Activated T-cell treated with anti-CD3 and anti-CD28 coated beads, Interleukin-2, amount 50 U/mL, for 72 hours (primary cell): ENCODE data around the gene SGSM1. TPM values are rescaled to one million over a fixed set of nuclear protein-coding genes. Genes with fewer than 3 reads are reported as not detected.
"Not testable (repeated sequence)": the region's sequence is repeated elsewhere in the genome, so short reads cannot be mapped to it uniquely, and the experiment has no call there.

Experiments used
- ATAC-seq, 2 donors: fragments of 150-1000 bp; cut with Tn5 transposase; replicated peaks in 1 of 2; 2 replicates each; pipeline ENCODE4 v1.10.0; 2021; ENCODE audit warnings: moderate library complexity in 2 of 2, mild to moderate bottlenecking in 1 of 2
- DNase-seq, 2 donors: peaks; one replicate each; pipeline ENCODE4 v3.0.0; 2021 to 2022; ENCODE audit warnings: mixed read lengths in 1 of 2
- H3K27ac Mint-ChIP-seq: one replicate; pipeline ENCODE4 v1.8.0; 2022; ENCODE audit warnings: mild to moderate bottlenecking, moderate library complexity, mixed read lengths
- H3K27me3 Mint-ChIP-seq: one replicate; pipeline ENCODE4 v1.8.0; 2022; ENCODE audit warnings: low read depth, mixed read lengths
- H3K36me3 Mint-ChIP-seq, 2 donors: one replicate each; pipeline ENCODE4 v1.8.0; 2022; ENCODE audit warnings: mixed read lengths in 2 of 2, mild to moderate bottlenecking in 1 of 2; ENCODE audit not compliant: insufficient read depth in 2 of 2
- H3K4me1 Mint-ChIP-seq: one replicate; pipeline ENCODE4 v1.8.0; 2022; ENCODE audit warnings: low read depth, mixed read lengths
- H3K4me3 Mint-ChIP-seq, 2 donors: one replicate each; pipeline ENCODE4 v1.8.0; 2022; ENCODE audit warnings: mild to moderate bottlenecking in 2 of 2, mixed read lengths in 2 of 2, moderate library complexity in 2 of 2
- H3K9me3 Mint-ChIP-seq, 2 donors: one replicate each; pipeline ENCODE4 v1.8.0; 2022; ENCODE audit warnings: mixed read lengths in 2 of 2
- total RNA-seq, 2 donors: library from RNA; stranded (reverse); gene quantifications; one replicate each; pipeline ENCODE4 v1.2.3, GENCODE V29; 2022

Gene SGSM1
- total RNA-seq, 2 donors from 2014 or later: 0.07 to 0.14 TPM

GRCh38 chr22:24831687-24832086, 25.7 kb downstream of the SGSM1 start:
- H3K27ac Mint-ChIP-seq: no peak overlapping the region
- DNase-seq (no peak), ATAC-seq (no peak)
- no peaks in the 10 kb centered on the region for H3K27me3 Mint-ChIP-seq
- no peaks in the 10 kb centered on the region for H3K4me1 Mint-ChIP-seq
- H3K9me3 Mint-ChIP-seq: no peaks in the 10 kb centered on the region
- H3K36me3 Mint-ChIP-seq: no peaks in the 10 kb centered on the region
- H3K4me3 Mint-ChIP-seq: no peak overlapping the region

- no peaks in the 10 kb centered on the region for H3K4me1 Mint-ChIP-seq
- H3K27ac Mint-ChIP-seq: no peak overlapping the region
- DNase-seq (no peak), ATAC-seq (no peak)
- no peaks in the 10 kb centered on the region for H3K27me3 Mint-ChIP-seq
- H3K9me3 Mint-ChIP-seq: no peaks in the 10 kb centered on the region
- H3K4me3 Mint-ChIP-seq: no peak overlapping the region
- H3K36me3 Mint-ChIP-seq: no peaks in the 10 kb centered on the region
Measured at GRCh38 chr22:24833881-24834495, 28.0 kb downstream of the SGSM1 start.

GRCh38 chr22:24834845-24835570, 29.0 kb downstream of the SGSM1 start:
- ATAC-seq (no peak), DNase-seq (no peak)
- no peak overlapping the region for H3K4me3 Mint-ChIP-seq
- H3K36me3 Mint-ChIP-seq: no peaks in the 10 kb centered on the region
- H3K27ac Mint-ChIP-seq: no peak overlapping the region
- no peaks in the 10 kb centered on the region for H3K9me3 Mint-ChIP-seq
- no peaks in the 10 kb centered on the region for H3K27me3 Mint-ChIP-seq
- no peaks in the 10 kb centered on the region for H3K4me1 Mint-ChIP-seq

- DNase-seq (no peak), ATAC-seq (peak in 1 of 2 donors; percentile 49)
- H3K4me3 Mint-ChIP-seq: no peak overlapping the region
- no peaks in the 10 kb centered on the region for H3K27me3 Mint-ChIP-seq
- H3K9me3 Mint-ChIP-seq: no peaks in the 10 kb centered on the region
- no peaks in the 10 kb centered on the region for H3K4me1 Mint-ChIP-seq
- H3K36me3 Mint-ChIP-seq: no peaks in the 10 kb centered on the region
- no peak overlapping the region for H3K27ac Mint-ChIP-seq
Measured at GRCh38 chr22:24836282-24836681, 30.3 kb downstream of the SGSM1 start.

- H3K4me1 Mint-ChIP-seq, H3K4me3 Mint-ChIP-seq, ATAC-seq, H3K9me3 Mint-ChIP-seq, H3K27ac Mint-ChIP-seq, H3K36me3 Mint-ChIP-seq, H3K27me3 Mint-ChIP-seq: not testable (repeated sequence)
- DNase-seq: peak in 1 of 2 donors; percentile 2
Measured at GRCh38 chr22:24837517-24837916, 31.5 kb downstream of the SGSM1 start.

- Mint-ChIP-seq H3K4me3 (no peak overlapping the region), H3K4me1 (no peaks in the 10 kb centered on the region), H3K36me3 (no peaks in the 10 kb centered on the region), H3K27me3 (no peaks in the 10 kb centered on the region), H3K9me3 (no peaks in the 10 kb centered on the region), H3K27ac (no peak overlapping the region)
- DNase-seq (no peak), ATAC-seq (no peak)
Measured at GRCh38 chr22:24841261-24841660, 35.2 kb downstream of the SGSM1 start.

- H3K27me3 Mint-ChIP-seq: no peaks in the 10 kb centered on the region
- no peak overlapping the region for H3K27ac Mint-ChIP-seq
- no peak for ATAC-seq
- DNase-seq: no peak
- H3K4me1 Mint-ChIP-seq: no peaks in the 10 kb centered on the region
- no peak overlapping the region for H3K4me3 Mint-ChIP-seq
- H3K36me3 Mint-ChIP-seq: no peaks in the 10 kb centered on the region
- H3K9me3 Mint-ChIP-seq: no peaks in the 10 kb centered on the region
Measured at GRCh38 chr22:24843048-24843447, 37.0 kb downstream of the SGSM1 start.

GRCh38 chr22:24845041-24845898, 39.3 kb downstream of the SGSM1 start:
- H3K27me3 Mint-ChIP-seq: no peaks in the 10 kb centered on the region
- no peak overlapping the region for H3K27ac Mint-ChIP-seq
- no peaks in the 10 kb centered on the region for H3K4me1 Mint-ChIP-seq
- H3K9me3 Mint-ChIP-seq: no peaks in the 10 kb centered on the region
- no peak for DNase-seq
- H3K36me3 Mint-ChIP-seq: no peaks in the 10 kb centered on the region
- no peak for ATAC-seq
- H3K4me3 Mint-ChIP-seq: no peak overlapping the region

- Mint-ChIP-seq H3K27ac (no peak overlapping the region), H3K4me3 (no peak overlapping the region), H3K36me3 (no peaks in the 10 kb centered on the region), H3K4me1 (no peaks in the 10 kb centered on the region), H3K9me3 (no peaks in the 10 kb centered on the region), H3K27me3 (no peaks in the 10 kb centered on the region)
- no peak for DNase-seq
- no peak for ATAC-seq
Measured at GRCh38 chr22:24847490-24847889, 41.5 kb downstream of the SGSM1 start.

GRCh38 chr22:24848559-24849168, 42.7 kb downstream of the SGSM1 start:
- H3K9me3 Mint-ChIP-seq: no peaks in the 10 kb centered on the region
- H3K36me3 Mint-ChIP-seq: no peaks in the 10 kb centered on the region
- no peaks in the 10 kb centered on the region for H3K27me3 Mint-ChIP-seq
- no peak overlapping the region for H3K27ac Mint-ChIP-seq
- H3K4me1 Mint-ChIP-seq: no peaks in the 10 kb centered on the region
- ATAC-seq: no peak
- DNase-seq: no peak
- H3K4me3 Mint-ChIP-seq: no peak overlapping the region

GRCh38 chr22:24855794-24856193, 49.8 kb downstream of the SGSM1 start:
- DNase-seq (no peak), ATAC-seq (no peak)
- H3K36me3 Mint-ChIP-seq: no peaks in the 10 kb centered on the region
- H3K27me3 Mint-ChIP-seq: no peaks in the 10 kb centered on the region
- no peak overlapping the region for H3K27ac Mint-ChIP-seq
- no peaks in the 10 kb centered on the region for H3K9me3 Mint-ChIP-seq
- H3K4me1 Mint-ChIP-seq: no peaks in the 10 kb centered on the region
- no peak overlapping the region for H3K4me3 Mint-ChIP-seq

- no peaks in the 10 kb centered on the region for H3K4me1 Mint-ChIP-seq
- no peaks in the 10 kb centered on the region for H3K27me3 Mint-ChIP-seq
- no peak for ATAC-seq
- H3K9me3 Mint-ChIP-seq: no peaks in the 10 kb centered on the region
- no peak overlapping the region for H3K27ac Mint-ChIP-seq
- H3K36me3 Mint-ChIP-seq: no peaks in the 10 kb centered on the region
- DNase-seq: no peak
- H3K4me3 Mint-ChIP-seq: no peak overlapping the region
Measured at GRCh38 chr22:24857576-24857975, 51.6 kb downstream of the SGSM1 start.

- no peaks in the 10 kb centered on the region for H3K9me3 Mint-ChIP-seq
- no peaks in the 10 kb centered on the region for H3K27me3 Mint-ChIP-seq
- ATAC-seq: no peak
- H3K4me3 Mint-ChIP-seq: no peak overlapping the region
- no peaks in the 10 kb centered on the region for H3K4me1 Mint-ChIP-seq
- no peak overlapping the region for H3K27ac Mint-ChIP-seq
- no peaks in the 10 kb centered on the region for H3K36me3 Mint-ChIP-seq
- DNase-seq: no peak
Measured at GRCh38 chr22:24859587-24859986, 53.6 kb downstream of the SGSM1 start.
